ENCODE data around the gene ME2. TPM values are rescaled to one million over a fixed set of nuclear protein-coding genes. Genes with fewer than 3 reads are reported as not detected.
"Not testable (repeated sequence)": the region's sequence is repeated elsewhere in the genome, so short reads cannot be mapped to it uniquely, and the experiment has no call there.

ME2 gene
- 100 to 1,000 TPM; 137 to 146 TPM for total RNA-seq

DNA sequence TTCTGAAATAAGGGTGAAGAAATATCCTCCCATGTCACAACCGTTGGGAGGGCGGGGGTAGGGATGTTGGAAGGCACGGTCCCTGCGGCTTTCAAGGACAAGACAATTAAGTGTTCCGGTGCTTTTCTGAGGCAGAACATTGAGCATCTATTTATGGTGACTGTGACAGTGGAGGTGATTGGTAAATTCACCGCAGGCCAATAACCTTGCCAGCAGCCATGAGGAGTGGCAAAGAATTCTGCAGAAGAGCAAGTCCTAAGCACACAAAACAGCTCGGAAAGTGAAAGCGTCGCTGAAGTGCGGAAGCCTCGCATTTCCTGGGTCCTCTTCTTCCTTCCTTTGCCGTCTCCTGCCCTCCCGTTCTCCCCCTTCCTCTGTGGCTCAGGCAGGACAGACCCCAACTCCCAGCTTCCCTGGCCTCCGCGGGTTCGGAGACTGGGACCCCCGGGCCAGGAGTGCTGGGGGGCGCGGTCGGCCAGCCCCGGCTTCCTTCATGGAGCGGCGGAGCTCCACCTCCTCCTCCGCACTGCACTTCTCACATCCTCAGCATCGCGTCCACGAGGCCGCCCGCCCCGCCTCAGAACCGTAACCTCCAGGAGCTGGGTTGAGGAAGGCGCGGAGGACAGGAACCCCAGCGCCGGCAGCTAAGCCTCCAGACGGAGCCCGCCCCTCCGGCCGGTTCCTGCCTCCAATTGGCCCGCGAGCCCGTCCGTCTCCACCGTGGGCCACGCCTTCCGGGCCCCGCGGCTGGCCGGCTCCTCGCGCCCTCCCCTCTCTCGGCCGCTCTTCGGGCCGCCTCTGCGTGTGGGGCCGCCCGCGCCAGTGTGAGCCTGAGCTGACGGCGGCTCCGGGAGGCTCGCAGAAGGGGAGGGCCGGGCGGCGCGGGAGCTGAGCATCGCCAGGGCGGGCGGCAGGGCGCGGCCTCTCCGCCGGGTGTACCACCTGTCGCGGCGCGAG is at the start of gene ME2:
Gene ME2, plus strand, starts transcription at position 774 of the 957 bp plus-strand sequence. CDS start 16,703 bp downstream, outside the sequence.
- intact Hi-C loops (cut with micrococcal nuclease): loop anchor here (1.0 kb wide), 7 partner anchors 22 to 591 kb away; partner anchors contain the start of genes CXXC1, ELAC1, MEX3C and SMAD4
- H3K36me3 Mint-ChIP-seq (ENCODE audit: low read depth): peaks cover 12% of the 10 kb centered on the region
- H3K9me3 Mint-ChIP-seq: no peaks in the 10 kb centered on the region
- peak within 1 kb of the TSS; percentile 99 for H3K27ac Mint-ChIP-seq
- CTCF ChIA-PET: interaction anchor here (0.7 to 1.6 kb wide), 4 partner anchors 9 to 88 kb away, joined by 3 to 6 read pairs (median 4); partner anchors contain the start of gene MRO
- H3K4me3 Mint-ChIP-seq: peak within 1 kb of the TSS; percentile 98
- peak; percentile 90 for DNase-seq
- peaks cover 3% of the 10 kb centered on the region for H3K27me3 Mint-ChIP-seq (ENCODE audit: low read depth)
- H3K4me1 Mint-ChIP-seq (ENCODE audit: low read depth): peaks cover 27% of the 10 kb centered on the region

DNA sequence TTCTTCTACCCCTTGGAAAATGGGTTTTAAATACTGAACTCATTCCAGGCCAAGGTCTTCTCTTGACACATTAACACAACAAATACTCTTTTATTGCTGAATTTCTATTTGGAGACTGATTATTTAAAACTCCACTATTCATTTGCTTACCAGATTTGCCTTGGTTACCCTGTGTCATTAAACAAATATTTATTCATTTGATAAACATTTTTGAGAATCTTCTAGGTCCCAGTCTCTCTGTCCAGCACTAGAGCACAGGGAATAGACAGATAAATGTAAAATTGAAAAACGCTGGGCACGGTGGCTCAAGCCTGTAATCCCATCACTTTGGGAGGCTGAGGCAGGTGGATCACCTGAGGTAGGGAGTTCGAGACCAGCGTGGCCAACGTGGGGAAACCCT is 49.3 kb upstream of the ME2 start:
- H3K4me1 Mint-ChIP-seq (ENCODE audit: low read depth): no peaks in the 10 kb centered on the region
- no peak for DNase-seq
- H3K4me3 Mint-ChIP-seq: no peak overlapping the region
- intact Hi-C loops (cut with micrococcal nuclease): loop anchor here (10.0 kb wide), 1 partner anchor 555 kb away; no protein-coding TSS in a partner anchor
- H3K27me3 Mint-ChIP-seq (ENCODE audit: low read depth): no peaks in the 10 kb centered on the region
- no peaks in the 10 kb centered on the region for H3K36me3 Mint-ChIP-seq (ENCODE audit: low read depth)
- H3K27ac Mint-ChIP-seq: no peak overlapping the region
- CTCF ChIA-PET: interaction anchor here (0.7 kb wide), 1 partner anchor 10 kb away, joined by 3 read pairs; the partner anchor contains the start of gene MRO
- no peaks in the 10 kb centered on the region for H3K9me3 Mint-ChIP-seq

DNA sequence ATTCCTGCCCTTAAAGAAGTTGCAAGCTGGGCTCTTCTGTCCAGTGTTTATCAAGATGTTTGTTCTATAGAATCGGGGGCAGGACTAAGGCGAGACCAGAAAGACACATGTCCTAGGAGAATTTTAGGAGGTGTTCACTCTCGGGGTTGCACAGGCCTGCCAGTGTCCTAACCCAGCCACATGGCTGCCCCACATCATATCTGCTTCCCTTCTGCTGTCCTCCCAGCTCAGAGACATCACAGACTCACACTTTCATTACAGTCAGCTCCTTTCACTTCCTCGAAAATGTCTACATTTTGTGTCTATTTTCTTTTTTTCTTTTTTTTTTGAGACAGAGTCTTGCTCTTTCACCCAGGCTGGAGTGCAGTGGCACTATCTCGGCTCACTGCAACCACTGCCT is 48.4 kb upstream of the ME2 start:
- intact Hi-C loops (cut with micrococcal nuclease): no loop called here
- no peaks in the 10 kb centered on the region for H3K4me1 Mint-ChIP-seq (ENCODE audit: low read depth)
- no peaks in the 10 kb centered on the region for H3K36me3 Mint-ChIP-seq (ENCODE audit: low read depth)
- CTCF ChIA-PET: interaction anchor here (0.7 kb wide), 1 partner anchor 10 kb away, joined by 3 read pairs; the partner anchor contains the start of gene MRO
- no peaks in the 10 kb centered on the region for H3K9me3 Mint-ChIP-seq
- H3K27me3 Mint-ChIP-seq (ENCODE audit: low read depth): no peaks in the 10 kb centered on the region
- no peak for DNase-seq
- H3K27ac Mint-ChIP-seq: no peak overlapping the region
- no peak overlapping the region for H3K4me3 Mint-ChIP-seq

DNA sequence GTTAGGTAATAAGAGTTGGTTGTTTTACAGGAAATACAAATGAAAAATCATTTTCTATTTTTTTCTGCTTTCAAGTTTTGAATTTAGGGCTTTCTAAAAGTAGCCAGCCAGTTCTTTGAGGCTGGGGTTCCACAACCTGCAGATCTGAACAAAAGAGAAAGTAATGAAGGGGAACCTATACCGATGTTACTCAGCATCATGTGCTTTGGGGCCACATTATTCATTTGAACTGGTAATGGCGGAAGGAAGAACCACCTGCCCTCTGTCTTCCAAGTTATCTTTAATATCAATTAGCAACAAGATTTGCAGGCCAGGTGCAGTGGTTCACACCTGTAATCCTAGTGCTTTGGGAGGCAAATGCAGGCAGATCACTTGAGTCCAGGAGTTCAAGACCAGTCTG is 46.2 kb upstream of the ME2 start:
- no peak overlapping the region for H3K27ac Mint-ChIP-seq
- H3K4me3 Mint-ChIP-seq: no peak overlapping the region
- H3K4me1 Mint-ChIP-seq (ENCODE audit: low read depth): no peaks in the 10 kb centered on the region
- DNase-seq: no peak
- H3K9me3 Mint-ChIP-seq: no peaks in the 10 kb centered on the region
- no peaks in the 10 kb centered on the region for H3K27me3 Mint-ChIP-seq (ENCODE audit: low read depth)
- CTCF ChIA-PET: interaction anchor here (1.5 to 1.9 kb wide), 2 partner anchors 12 to 14 kb away, joined by 5 read pairs; no protein-coding TSS in a partner anchor
- H3K36me3 Mint-ChIP-seq (ENCODE audit: low read depth): no peaks in the 10 kb centered on the region
- intact Hi-C loops (cut with micrococcal nuclease): no loop called here

DNA sequence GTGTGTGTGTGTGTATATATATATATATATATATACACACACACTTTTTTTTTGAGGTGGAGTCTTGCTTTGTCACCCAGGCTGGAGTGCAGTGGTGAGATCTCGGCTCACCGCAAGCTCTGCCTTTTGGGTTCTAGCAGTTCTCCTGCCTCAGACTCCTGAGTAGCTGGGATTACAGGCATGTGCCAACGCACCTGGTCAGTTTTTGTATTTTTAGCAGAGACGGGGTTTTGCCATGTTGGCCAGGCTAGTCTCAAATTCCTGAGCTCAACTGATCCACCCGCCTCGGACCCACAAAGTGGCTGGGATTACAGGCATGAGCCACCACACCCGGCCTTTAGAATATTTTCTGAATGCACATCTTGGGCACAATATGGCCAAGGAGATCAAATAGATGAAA is 45.4 kb upstream of the ME2 start:
- H3K4me3 Mint-ChIP-seq; H3K36me3 Mint-ChIP-seq (ENCODE audit: low read depth); H3K27ac Mint-ChIP-seq; H3K27me3 Mint-ChIP-seq (ENCODE audit: low read depth); H3K9me3 Mint-ChIP-seq; H3K4me1 Mint-ChIP-seq (ENCODE audit: low read depth); DNase-seq; intact Hi-C loops (cut with micrococcal nuclease): not testable (repeated sequence)
- CTCF ChIA-PET: interaction anchor here (1.9 kb wide), 1 partner anchor 14 kb away, joined by 5 read pairs; no protein-coding TSS in a partner anchor

DNA sequence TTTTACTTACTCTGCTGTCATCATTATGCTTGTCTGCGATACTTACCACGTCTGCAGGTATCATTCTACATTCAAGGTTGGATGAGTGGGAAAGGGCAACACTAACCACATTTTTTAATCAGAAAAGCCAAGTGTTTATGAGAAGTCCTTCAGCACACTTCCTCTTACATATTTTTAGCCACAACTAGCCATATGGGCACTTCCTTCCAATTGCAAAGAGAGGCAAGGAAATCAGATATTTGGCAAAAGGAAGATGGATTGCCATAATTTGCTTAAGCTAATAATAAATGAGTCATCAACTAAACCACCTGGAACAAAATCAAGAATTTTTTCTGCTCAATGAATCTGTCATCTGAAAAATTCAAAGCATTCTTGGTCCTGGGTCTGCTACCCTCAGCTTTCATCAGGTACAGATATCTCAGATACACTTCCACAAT is 42.4 kb upstream of the ME2 start:
- H3K27me3 Mint-ChIP-seq (ENCODE audit: low read depth): no peaks in the 10 kb centered on the region
- no peak overlapping the region for H3K27ac Mint-ChIP-seq
- DNase-seq: no peak
- intact Hi-C loops (cut with micrococcal nuclease): no loop called here
- CTCF ChIA-PET: no interaction called here
- H3K4me3 Mint-ChIP-seq: no peak overlapping the region
- H3K9me3 Mint-ChIP-seq: no peaks in the 10 kb centered on the region
- no peaks in the 10 kb centered on the region for H3K4me1 Mint-ChIP-seq (ENCODE audit: low read depth)
- H3K36me3 Mint-ChIP-seq (ENCODE audit: low read depth): no peaks in the 10 kb centered on the region

DNA sequence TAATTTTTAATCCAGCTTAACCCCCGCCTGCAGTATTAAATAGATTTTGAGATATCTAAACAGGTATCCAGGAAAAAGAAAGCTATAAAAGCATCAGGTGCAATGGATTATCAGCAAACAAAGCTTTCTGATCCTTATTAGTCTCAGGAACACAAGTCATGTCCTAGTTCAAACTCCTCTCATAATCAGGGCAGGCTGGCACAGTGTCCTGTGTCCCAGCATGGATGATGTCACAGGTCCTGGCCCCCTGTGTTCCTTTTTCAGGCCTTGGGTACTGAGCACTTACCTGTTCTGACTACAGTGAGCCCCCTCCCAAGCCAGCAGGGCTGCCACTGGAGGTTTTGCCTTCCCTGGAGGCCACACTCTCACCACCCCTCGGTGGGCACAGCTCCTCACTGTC is 39.6 kb upstream of the ME2 start:
- H3K4me3 Mint-ChIP-seq: no peak overlapping the region
- CTCF ChIA-PET: interaction anchor here (1.2 kb wide), 1 partner anchor 19 kb away, joined by 3 read pairs; no protein-coding TSS in a partner anchor
- no peak overlapping the region for H3K27ac Mint-ChIP-seq
- H3K27me3 Mint-ChIP-seq (ENCODE audit: low read depth): no peaks in the 10 kb centered on the region
- intact Hi-C loops (cut with micrococcal nuclease): no loop called here
- no peak for DNase-seq
- no peaks in the 10 kb centered on the region for H3K9me3 Mint-ChIP-seq
- H3K4me1 Mint-ChIP-seq (ENCODE audit: low read depth): no peaks in the 10 kb centered on the region
- H3K36me3 Mint-ChIP-seq (ENCODE audit: low read depth): no peaks in the 10 kb centered on the region

DNA sequence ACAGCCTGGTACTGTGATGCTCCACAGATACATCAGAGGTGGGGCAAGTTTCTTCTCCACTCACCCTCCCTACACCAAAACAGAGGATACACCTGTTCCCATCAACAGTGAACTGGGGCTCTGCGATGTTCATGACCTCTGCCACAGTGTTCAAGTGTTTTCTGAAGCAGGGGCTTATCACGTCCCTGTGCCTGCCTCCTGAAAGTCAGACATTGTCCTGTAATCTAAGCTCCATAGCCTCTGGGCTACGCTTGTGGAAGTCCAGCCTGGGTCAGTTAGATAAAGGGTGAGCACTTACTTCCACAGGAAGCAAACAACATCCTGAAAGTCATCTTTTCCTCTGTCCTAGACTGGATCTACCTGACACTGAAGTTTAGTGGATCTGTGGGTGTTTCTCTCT is 38.9 kb upstream of the ME2 start:
- CTCF ChIA-PET: interaction anchor here (1.2 kb wide), 1 partner anchor 20 kb away, joined by 3 read pairs; no protein-coding TSS in a partner anchor
- H3K27me3 Mint-ChIP-seq (ENCODE audit: low read depth): no peaks in the 10 kb centered on the region

DNA sequence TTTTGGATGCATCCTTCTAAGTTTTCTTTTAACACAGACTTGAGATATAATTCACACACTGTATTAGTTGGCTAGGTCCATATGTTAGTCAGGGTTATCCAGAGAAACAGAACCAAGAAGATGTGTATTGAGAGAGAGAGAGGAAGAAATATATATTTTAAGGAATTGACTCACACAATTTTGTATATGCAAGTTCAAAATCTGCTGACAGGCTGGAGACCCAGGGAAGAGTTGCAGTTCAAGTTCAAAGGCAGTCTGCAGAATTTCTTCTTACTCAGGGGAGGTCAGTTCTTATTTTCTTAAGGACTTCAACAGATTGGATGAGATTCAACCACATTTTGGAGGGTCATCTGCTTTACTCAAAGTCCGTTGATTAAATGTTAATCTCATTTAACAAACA is 36.1 kb upstream of the ME2 start:
- CTCF ChIA-PET: no interaction called here
- Mint-ChIP-seq H3K4me1 (ENCODE audit: low read depth) (no peaks in the 10 kb centered on the region), H3K27me3 (ENCODE audit: low read depth) (no peaks in the 10 kb centered on the region), H3K36me3 (ENCODE audit: low read depth) (no peaks in the 10 kb centered on the region), H3K9me3 (no peaks in the 10 kb centered on the region), H3K4me3 (no peak overlapping the region), H3K27ac (no peak overlapping the region)
- DNase-seq: no peak
- intact Hi-C loops (cut with micrococcal nuclease): no loop called here

More for the DNA sequence above, 38.9 kb upstream of the ME2 start:
- no peak for DNase-seq
- no peaks in the 10 kb centered on the region for H3K9me3 Mint-ChIP-seq
- no peak overlapping the region for H3K4me3 Mint-ChIP-seq
- H3K27ac Mint-ChIP-seq: no peak overlapping the region
- intact Hi-C loops (cut with micrococcal nuclease): no loop called here
- H3K4me1 Mint-ChIP-seq (ENCODE audit: low read depth): no peaks in the 10 kb centered on the region
- H3K36me3 Mint-ChIP-seq (ENCODE audit: low read depth): no peaks in the 10 kb centered on the region

DNA sequence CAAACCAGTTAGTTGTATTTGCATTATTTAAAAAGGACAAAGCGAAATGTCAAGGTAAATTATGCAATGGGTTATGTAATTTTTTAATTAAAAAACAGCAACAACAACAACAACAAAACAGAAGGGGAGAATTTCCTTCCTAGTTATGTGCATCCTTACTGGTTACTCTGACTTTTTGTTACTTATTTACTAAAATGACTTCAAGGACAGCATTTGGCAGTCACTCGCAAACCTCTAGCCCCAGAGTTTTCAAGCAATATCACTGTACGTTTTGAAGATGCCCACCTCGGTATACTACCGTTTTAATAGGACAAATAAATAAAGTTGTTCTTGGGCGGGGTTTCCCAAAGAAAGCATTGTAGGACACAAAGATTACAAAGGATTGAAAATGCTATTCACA is 34.4 kb upstream of the ME2 start:
- CTCF ChIA-PET: no interaction called here
- no peak overlapping the region for H3K4me3 Mint-ChIP-seq
- no peaks in the 10 kb centered on the region for H3K9me3 Mint-ChIP-seq
- H3K36me3 Mint-ChIP-seq (ENCODE audit: low read depth): no peaks in the 10 kb centered on the region
- H3K4me1 Mint-ChIP-seq (ENCODE audit: low read depth): no peaks in the 10 kb centered on the region
- no peak overlapping the region for H3K27ac Mint-ChIP-seq
- no peaks in the 10 kb centered on the region for H3K27me3 Mint-ChIP-seq (ENCODE audit: low read depth)
- intact Hi-C loops (cut with micrococcal nuclease): no loop called here
- DNase-seq: no peak

DNA sequence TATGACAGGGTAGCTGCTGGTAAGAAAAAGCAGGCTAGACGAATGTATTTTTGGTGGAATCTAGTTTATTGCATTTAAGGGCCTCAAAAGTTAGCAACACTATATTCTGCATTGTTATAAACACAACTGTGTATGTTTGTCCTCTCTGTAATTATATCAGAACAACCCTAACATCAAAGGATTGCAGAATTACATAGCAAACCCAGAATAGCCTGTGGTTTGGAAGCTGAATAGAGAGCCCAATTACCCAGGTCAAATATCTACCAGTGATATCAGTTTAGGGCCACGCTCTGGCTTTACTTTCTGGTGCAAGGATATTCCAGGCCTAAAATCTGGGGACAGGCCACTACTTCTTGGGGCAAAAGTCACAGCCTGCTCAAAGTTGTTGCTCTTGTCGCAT is 34.0 kb upstream of the ME2 start:
- Mint-ChIP-seq H3K4me3 (no peak overlapping the region), H3K36me3 (ENCODE audit: low read depth) (no peaks in the 10 kb centered on the region), H3K27ac (no peak overlapping the region), H3K9me3 (no peaks in the 10 kb centered on the region), H3K4me1 (ENCODE audit: low read depth) (no peaks in the 10 kb centered on the region), H3K27me3 (ENCODE audit: low read depth) (no peaks in the 10 kb centered on the region)
- intact Hi-C loops (cut with micrococcal nuclease): no loop called here
- CTCF ChIA-PET: no interaction called here
- DNase-seq: no peak

DNA sequence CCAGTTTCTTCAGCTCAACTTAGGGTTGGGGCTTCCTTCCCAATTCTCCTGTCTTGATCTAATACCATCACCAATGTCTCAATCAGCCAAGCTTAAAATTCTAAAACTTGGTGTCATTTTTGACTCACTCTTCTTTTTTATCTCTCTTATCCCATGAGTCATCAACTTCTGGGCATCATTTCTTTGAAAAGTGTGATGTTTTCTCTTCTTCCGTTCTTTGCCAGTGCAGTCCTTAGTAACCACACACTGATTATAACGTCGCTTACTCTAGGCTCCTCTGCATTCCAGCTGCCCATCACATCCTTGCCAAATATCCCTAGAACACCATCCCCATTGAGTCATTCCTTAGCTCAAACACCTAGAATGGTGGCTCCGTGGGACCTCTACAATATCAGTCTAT is 31.7 kb upstream of the ME2 start:
- H3K27me3 Mint-ChIP-seq (ENCODE audit: low read depth): no peaks in the 10 kb centered on the region
- no peak for DNase-seq
- H3K4me1 Mint-ChIP-seq (ENCODE audit: low read depth): no peaks in the 10 kb centered on the region
- no peaks in the 10 kb centered on the region for H3K36me3 Mint-ChIP-seq (ENCODE audit: low read depth)
- no peaks in the 10 kb centered on the region for H3K9me3 Mint-ChIP-seq
- no peak overlapping the region for H3K4me3 Mint-ChIP-seq
- no peak overlapping the region for H3K27ac Mint-ChIP-seq
- CTCF ChIA-PET: no interaction called here
- intact Hi-C loops (cut with micrococcal nuclease): no loop called here
